Measurements from ENCODE around the gene TSNAXIP1. TPM values are rescaled to one million over a fixed set of nuclear protein-coding genes. Genes with fewer than 3 reads are reported as not detected.

TSNAXIP1 gene
- total RNA-seq, 1 experiment from 2014 or later, result 1.9 TPM

- no peak overlapping the region for H3K4me3 ChIP-seq
- TF ChIP-seq EZH2 (IDR thresholded peaks at IDR 0.05; ENCODE audit: low read depth) (no peak), CTCF (conservative IDR thresholded peaks at IDR 0.05) (no peak)
- no peak overlapping the region for H3K27ac ChIP-seq
- H2AFZ ChIP-seq, result no peak overlapping the region
- H3K79me2 ChIP-seq (ENCODE audit: low read depth), result peaks cover 4% of the 10 kb centered on the region; the same call in 1 of the 2 replicates
- no peak for DNase-seq
- H3K36me3 ChIP-seq (ENCODE audit: low read depth), result no peaks in the 10 kb centered on the region
- H3K4me1 ChIP-seq (replicated peaks; ENCODE audit: insufficient read depth), result no peaks in the 10 kb centered on the region
- ChIA-PET POLR2A (ENCODE audit: unreplicated experiment) (interaction anchor here (0.7 kb wide), 1 partner anchor 258 kb away, joined by 3 read pairs; no protein-coding TSS in a partner anchor), CTCF (no interaction called here)
- no peaks in the 10 kb centered on the region for H4K20me1 ChIP-seq (ENCODE audit: insufficient read depth)
- H3K9me2 ChIP-seq (ENCODE audit: insufficient read depth), result no peaks in the 10 kb centered on the region
- H3F3A ChIP-seq (ENCODE audit: insufficient read depth, low read depth), result 0 out of 2 replicates have a peak, but pooled peaks cover 3% of the 10 kb centered on the region
- no peaks in the 10 kb centered on the region for H3K9me3 ChIP-seq (ENCODE audit: insufficient read depth, low read depth)
- no peaks in the 10 kb centered on the region for H3K27me3 ChIP-seq (ENCODE audit: insufficient read depth, low read depth)
- intact Hi-C loops (cut with micrococcal nuclease; ENCODE audit: unreplicated experiment), result no loop called here
- H3K4me2 ChIP-seq, result no peak overlapping the region
- no TSS peak for BruUV-seq (replicated peaks)
Observed at GRCh38 chr16:67770346-67770991, 36.2 kb upstream of the TSNAXIP1 start.

- H3K36me3 ChIP-seq (ENCODE audit: low read depth), result no peaks in the 10 kb centered on the region
- TF ChIP-seq EZH2 (IDR thresholded peaks at IDR 0.05; ENCODE audit: low read depth), result no peak
- TF ChIP-seq CTCF (conservative IDR thresholded peaks at IDR 0.05), result no peak
- BruUV-seq (replicated peaks), result no TSS peak
- ChIA-PET CTCF (no interaction called here), POLR2A (ENCODE audit: unreplicated experiment) (interaction anchor here (0.7 kb wide), 1 partner anchor 89 kb away, joined by 3 read pairs; no protein-coding TSS in a partner anchor)
- no peak overlapping the region for H3K4me3 ChIP-seq
- no peak for DNase-seq
- H4K20me1 ChIP-seq (ENCODE audit: insufficient read depth), result peaks cover 2% of the 10 kb centered on the region; the same call in 1 of the 2 replicates
- H3K27ac ChIP-seq, result no peak overlapping the region
- intact Hi-C loops (cut with micrococcal nuclease; ENCODE audit: unreplicated experiment), result no loop called here
- no peaks in the 10 kb centered on the region for H3K4me1 ChIP-seq (replicated peaks; ENCODE audit: insufficient read depth)
- H3K9me3 ChIP-seq (ENCODE audit: insufficient read depth, low read depth), result no peaks in the 10 kb centered on the region
- H2AFZ ChIP-seq, result no peak overlapping the region
- peaks cover 4% of the 10 kb centered on the region; the same call in 1 of the 2 replicates for H3K79me2 ChIP-seq (ENCODE audit: low read depth)
- H3F3A ChIP-seq (ENCODE audit: insufficient read depth, low read depth), result no peaks in the 10 kb centered on the region
- no peaks in the 10 kb centered on the region for H3K9me2 ChIP-seq (ENCODE audit: insufficient read depth)
- H3K27me3 ChIP-seq (ENCODE audit: insufficient read depth, low read depth), result no peaks in the 10 kb centered on the region
- H3K4me2 ChIP-seq, result no peak overlapping the region
Observed at GRCh38 chr16:67773099-67773498, 33.6 kb upstream of the TSNAXIP1 start.

GRCh38 chr16:67773569-67774456 lies 32.9 kb upstream of the TSNAXIP1 start:
- peaks cover 4% of the 10 kb centered on the region; the same call in 1 of the 2 replicates for H3K79me2 ChIP-seq (ENCODE audit: low read depth)
- no peaks in the 10 kb centered on the region for H3K27me3 ChIP-seq (ENCODE audit: insufficient read depth, low read depth)
- no TSS peak for BruUV-seq (replicated peaks)
- no peaks in the 10 kb centered on the region for H3K9me3 ChIP-seq (ENCODE audit: insufficient read depth, low read depth)
- peaks cover 7% of the 10 kb centered on the region; the same call in 1 of the 2 replicates for H4K20me1 ChIP-seq (ENCODE audit: insufficient read depth)
- H3K36me3 ChIP-seq (ENCODE audit: low read depth), result no peaks in the 10 kb centered on the region
- no peak overlapping the region for H3K4me3 ChIP-seq
- no peak overlapping the region for H3K27ac ChIP-seq
- no peak for DNase-seq
- ChIA-PET CTCF (no interaction called here), POLR2A (ENCODE audit: unreplicated experiment) (no interaction called here)
- intact Hi-C loops (cut with micrococcal nuclease; ENCODE audit: unreplicated experiment), result no loop called here
- no peaks in the 10 kb centered on the region for H3F3A ChIP-seq (ENCODE audit: insufficient read depth, low read depth)
- no peaks in the 10 kb centered on the region for H3K9me2 ChIP-seq (ENCODE audit: insufficient read depth)
- H2AFZ ChIP-seq, result no peak overlapping the region
- H3K4me2 ChIP-seq, result no peak overlapping the region
- TF ChIP-seq EZH2 (IDR thresholded peaks at IDR 0.05; ENCODE audit: low read depth) (no peak), CTCF (conservative IDR thresholded peaks at IDR 0.05) (no peak)
- no peaks in the 10 kb centered on the region for H3K4me1 ChIP-seq (replicated peaks; ENCODE audit: insufficient read depth)
